HepG2 (cell line): Measurements from ENCODE around the gene ZFP36. TPM values are rescaled to one million over a fixed set of nuclear protein-coding genes. Genes with fewer than 3 reads are reported as not detected.

Source experiments
- ATF7 ChIP-seq, 2 experiments: fragments of 450-650 bp in 1 of 2; sonication (generic) in 1 of 2; formaldehyde crosslinking in 1 of 2; IDR thresholded peaks; 2 replicates each; pipeline versions ENCODE4 v1.4.0 to v1.6.1; 2016 to 2020; ENCODE audit warnings: antibody characterized with exemption in 1 of 2, mild to moderate bottlenecking in 1 of 2, missing genetic modification reagents in 1 of 2
- BRF2 ChIP-seq: sonication (generic); formaldehyde crosslinking; IDR thresholded peaks from 2 replicates; pipeline ENCODE4 v1.8.1; 2022; ENCODE audit warnings: mild to moderate bottlenecking, missing genetic modification reagents
- CEBPG ChIP-seq: IDR thresholded peaks from 2 replicates; pipeline ENCODE4 v1.6.1; 2016
- CHD4 ChIP-seq: fragments of 200-600 bp; sonication (generic); IDR thresholded peaks from 2 replicates; pipeline ENCODE4 v1.7.0; 2017; ENCODE audit warnings: mild to moderate bottlenecking, low read length, borderline replicate concordance
- EZH2 ChIP-seq: conservative IDR thresholded peaks from 2 replicates; pipeline ENCODE4 v1.6.1; 2012; ENCODE audit warnings: mild to moderate bottlenecking, low read depth, low read length, moderate library complexity
- GLI4 ChIP-seq: sonication (generic); formaldehyde crosslinking; IDR thresholded peaks from 2 replicates; pipeline ENCODE4 v1.5.1; 2020; ENCODE audit warnings: missing genetic modification reagents, mild to moderate bottlenecking, moderate library complexity, borderline replicate concordance
- GRHL1 ChIP-seq: sonication (generic); formaldehyde crosslinking; conservative IDR thresholded peaks from 2 replicates; pipeline ENCODE4 v1.8.0; 2022; ENCODE audit warnings: missing genetic modification reagents
- HOXA3 ChIP-seq: sonication (generic); formaldehyde crosslinking; IDR thresholded peaks from 2 replicates; pipeline ENCODE4 v1.5.0; 2020; ENCODE audit warnings: missing genetic modification reagents
- NFAT5 ChIP-seq: sonication (generic); formaldehyde crosslinking; IDR thresholded peaks from 2 replicates; pipeline ENCODE4 v1.4.0; 2020; ENCODE audit warnings: missing genetic modification reagents
- SOX5 ChIP-seq: IDR thresholded peaks from 2 replicates; pipeline ENCODE4 v1.6.1; 2016; ENCODE audit warnings: borderline replicate concordance
- ZNF574 ChIP-seq: sonication (generic); formaldehyde crosslinking; IDR thresholded peaks from 2 replicates; pipeline ENCODE4 v1.4.0; 2020; ENCODE audit warnings: missing genetic modification reagents
- polyA plus RNA-seq, 8 experiments: library from polyadenylated mRNA; depleted of rRNA in 3 of 8; stranded (reverse) in 7 of 8; unstranded in 1 of 8; fragments of >200 nt; fragmentation: Illumina TruSeq in 4 of 8; extraction: Trizol in 4 of 8; gene quantifications; 2 replicates each; pipeline versions ENCODE4 v1.2.1 to v1.2.3, GENCODE V29; 2011 to 2016; ENCODE audit warnings: low read depth in 4 of 8, missing spikeins in 1 of 8, mixed read lengths in 1 of 8; ENCODE audit not compliant: insufficient read depth in 1 of 8
- total RNA-seq, 5 experiments: library from RNA; depleted of rRNA; stranded (reverse); fragments of >200 nt; fragmentation: Illumina TruSeq; extraction: Trizol; gene quantifications; 2 replicates each; pipeline ENCODE4 v1.2.3, GENCODE V29; 2016; ENCODE audit warnings: low read depth in 1 of 5
- TF ChIP-seq, protein P1 (sequence below): fragments of 450-650 bp; IDR thresholded peaks from 2 replicates; pipeline ENCODE4 v1.6.1; 2017
- TF ChIP-seq, protein P2 (sequence below): sonication (generic); formaldehyde crosslinking; IDR thresholded peaks from 2 replicates; pipeline ENCODE4 v1.4.0; 2020; ENCODE audit warnings: mild to moderate bottlenecking, missing genetic modification reagents

Gene ZFP36
- total and polyA plus RNA-seq, 2 of the 13 experiments (the other 11 are each of a cell fraction or from before 2014, with no cell fraction given) = 1.4 to 1.7 TPM

DNA sequence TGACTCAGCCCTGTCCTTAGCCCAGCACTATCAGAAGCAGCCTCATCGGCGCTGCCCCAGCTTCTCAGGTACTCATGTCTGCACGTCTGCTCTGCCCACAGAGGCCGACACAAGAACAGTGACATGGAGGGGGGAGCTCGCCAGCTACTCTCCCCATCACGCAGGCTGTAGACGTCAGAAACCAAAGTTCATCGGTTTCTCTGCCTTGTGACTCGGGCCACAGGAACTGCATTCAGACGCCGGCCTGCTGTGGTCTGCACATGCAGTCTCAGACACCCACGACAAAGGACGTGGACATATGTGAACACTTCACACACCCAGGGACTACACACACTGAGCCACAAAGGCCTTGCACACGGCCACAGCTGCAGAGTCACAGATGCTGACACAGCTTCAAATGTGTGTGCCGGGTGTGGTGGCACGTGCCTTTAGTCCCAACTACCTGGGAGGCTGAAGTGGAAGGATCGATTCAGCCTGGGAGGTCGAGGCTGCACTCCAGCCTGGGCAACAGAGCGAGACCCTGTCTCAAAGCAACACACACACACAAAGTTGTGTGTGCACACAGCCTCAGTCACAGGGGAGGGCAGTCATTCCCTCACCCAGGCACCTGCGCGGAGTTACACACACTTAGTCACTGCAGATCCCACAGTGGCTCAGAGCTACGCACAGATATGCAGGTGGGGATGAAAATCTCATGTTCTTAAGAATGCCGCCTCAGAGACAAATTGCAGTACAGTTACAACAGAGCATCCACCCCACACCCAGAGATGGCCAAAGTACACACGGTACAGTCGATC is 4.9 kb upstream of the ZFP36 start (continued):
- TF ChIP-seq NFAT5 (CRISPR knock-in tag) = no peak
- no peak for TF ChIP-seq GRHL1 (CRISPR knock-in tag)
- TF ChIP-seq CEBPG (CRISPR knock-in tag) = peak; percentile 47
- no peak for TF ChIP-seq EZH2
- TF ChIP-seq SOX5 (CRISPR knock-in tag) = peak; percentile 69; the same call in 1 of the 2 replicates
- peak; percentile 36; the same call in 1 of the 2 replicates for TF ChIP-seq GLI4 (CRISPR knock-in tag)
- TF ChIP-seq, protein P1, sequence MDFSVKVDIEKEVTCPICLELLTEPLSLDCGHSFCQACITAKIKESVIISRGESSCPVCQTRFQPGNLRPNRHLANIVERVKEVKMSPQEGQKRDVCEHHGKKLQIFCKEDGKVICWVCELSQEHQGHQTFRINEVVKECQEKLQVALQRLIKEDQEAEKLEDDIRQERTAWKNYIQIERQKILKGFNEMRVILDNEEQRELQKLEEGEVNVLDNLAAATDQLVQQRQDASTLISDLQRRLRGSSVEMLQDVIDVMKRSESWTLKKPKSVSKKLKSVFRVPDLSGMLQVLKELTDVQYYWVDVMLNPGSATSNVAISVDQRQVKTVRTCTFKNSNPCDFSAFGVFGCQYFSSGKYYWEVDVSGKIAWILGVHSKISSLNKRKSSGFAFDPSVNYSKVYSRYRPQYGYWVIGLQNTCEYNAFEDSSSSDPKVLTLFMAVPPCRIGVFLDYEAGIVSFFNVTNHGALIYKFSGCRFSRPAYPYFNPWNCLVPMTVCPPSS = no peak
- TF ChIP-seq ATF7 (IDR thresholded peaks at IDR 0.05) = no peak
- TF ChIP-seq ATF7 (CRISPR knock-in tag; IDR thresholded peaks at IDR 0.05) = no peak; the same call in 1 of the 2 replicates
- 0 out of 2 replicates have a peak, but pooled peaks have one; percentile 53 for TF ChIP-seq CHD4
- TF ChIP-seq, protein P2, sequence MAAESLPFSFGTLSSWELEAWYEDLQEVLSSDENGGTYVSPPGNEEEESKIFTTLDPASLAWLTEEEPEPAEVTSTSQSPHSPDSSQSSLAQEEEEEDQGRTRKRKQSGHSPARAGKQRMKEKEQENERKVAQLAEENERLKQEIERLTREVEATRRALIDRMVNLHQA (CRISPR knock-in tag) = no peak
- TF ChIP-seq BRF2 (CRISPR knock-in tag) = no peak
- peak; percentile 92 for TF ChIP-seq HOXA3 (CRISPR knock-in tag)
- TF ChIP-seq ZNF574 (CRISPR knock-in tag) = peak; percentile 73
